ENCODE data around the gene CDC42BPB. TPM values are rescaled to one million over a fixed set of nuclear protein-coding genes. Genes with fewer than 3 reads are reported as not detected.

The CDC42BPB gene
- total and polyA plus RNA-seq, 2 of the 13 experiments (the other 11 are each of a cell fraction or from before 2014, with no cell fraction given) = 19.7 to 32.3 TPM

GRCh38 chr14:103021684-103022001 is 35.7 kb downstream of the CDC42BPB start:
- Histone ChIP-seq H3K4me1 (ENCODE audit: insufficient read depth, low read length) (no peaks in the 10 kb centered on the region), H4K20me1 (ENCODE audit: insufficient read depth, low read length) (0 out of 2 replicates have a peak, but pooled peaks cover 3% of the 10 kb centered on the region), H2AFZ (ENCODE audit: low read length) (no peak overlapping the region), H3K9me3 (ENCODE audit: low read length) (no peaks in the 10 kb centered on the region), H3K27me3 (ENCODE audit: control insufficient read depth in 1 of 2, insufficient read depth in 2 of 2, low read length in 2 of 2) (no peaks in the 10 kb centered on the region), H3K4me3 (replicated peaks in 1 of 3; ENCODE audit: insufficient read depth in 1 of 3, low read depth in 2 of 3, low read length in 3 of 3) (no peak overlapping the region), H3K4me2 (ENCODE audit: low read depth, low read length) (no peak overlapping the region), H3K36me3 (replicated peaks in 1 of 2; ENCODE audit: control insufficient read depth in 1 of 2, insufficient read depth in 2 of 2, low read length in 2 of 2) (peaks cover 0 to 4% of the 10 kb centered on the region in 2 experiments; a peak in 2 of 5 replicates), H3K9ac (ENCODE audit: insufficient read depth, low read depth, low read length) (no peak overlapping the region), H3K27ac (ENCODE audit: extremely low read length, insufficient read depth, low read length) (no peak overlapping the region), H3K79me2 (ENCODE audit: insufficient read depth, low read length) (peaks cover 27% of the 10 kb centered on the region)
- ATAC-seq = no peak
- BruUV-seq (replicated peaks) = no TSS peak
- POLR2A ChIA-PET = no interaction called here
- 98% methylated on average over 11 of the region's 11 CpGs for WGBS (ENCODE audit: low lambda C conversion rate)
- no peak for FAIRE-seq
- DNase-seq (ENCODE audit: low spot score) = no peak
- in situ Hi-C loops (cut with HindIII; ENCODE audit: extremely low pct_ligation_motif_present, low pct_unique_long_range_greater_than_20kb) (no loop called here), intact Hi-C loops (cut with micrococcal nuclease; ENCODE audit: unreplicated experiment) (no loop called here)
- CTCF ChIA-PET (ENCODE audit: low intra/inter-chr PET ratio, low total read pairs) = no interaction called here
- no peak for TF ChIP-seq HIC2 (CRISPR knock-in tag; IDR thresholded peaks at IDR 0.05; ENCODE audit: low read depth)
- TF ChIP-seq ZBTB37 (CRISPR knock-in tag; IDR thresholded peaks at IDR 0.05) = no peak
- no peak for TF ChIP-seq NBN (conservative IDR thresholded peaks at IDR 0.05)
- no peak for TF ChIP-seq ZNF781 (CRISPR knock-in tag; IDR thresholded peaks at IDR 0.05; ENCODE audit: borderline replicate concordance, not compliant biosample characterization)
- no peak for TF ChIP-seq FIP1L1 (IDR thresholded peaks at IDR 0.05; ENCODE audit: borderline replicate concordance, insufficient read depth, low read depth, low read length)
- TF ChIP-seq ZNF224 (CRISPR knock-in tag; IDR thresholded peaks at IDR 0.05) = no peak
